HG03442 (cell line): ENCODE results near the gene INAVA.
"Not testable (repeated sequence)": the region's sequence is repeated elsewhere in the genome, so short reads cannot be mapped to it uniquely, and the experiment has no call there.

Source experiments
- ATAC-seq: cut with Tn5 transposase; IDR thresholded peaks from one replicate; pipeline ENCODE4 v1.9.1; 2021; ENCODE audit warnings: mild to moderate bottlenecking, moderate library complexity; ENCODE audit not compliant: unreplicated experiment

The INAVA gene

GRCh38 chr1:200896531-200897196 lies 2.0 kb downstream of the INAVA start:
- ATAC-seq, result no peak

- ATAC-seq, result no peak
Measured at GRCh38 chr1:200897259-200897658, 2.6 kb downstream of the INAVA start.

- ATAC-seq, result no peak
Measured at GRCh38 chr1:200899015-200899386, 4.3 kb downstream of the INAVA start.

- ATAC-seq, result no peak
Measured at GRCh38 chr1:200899451-200899915, 4.8 kb downstream of the INAVA start.

GRCh38 chr1:200899954-200900867 lies 5.5 kb downstream of the INAVA start:
- no peak for ATAC-seq

GRCh38 chr1:200900877-200901276 lies 6.2 kb downstream of the INAVA start:
- no peak for ATAC-seq

- no peak for ATAC-seq
Measured at GRCh38 chr1:200901350-200901749, 6.7 kb downstream of the INAVA start.

GRCh38 chr1:200901796-200902444 lies 7.2 kb downstream of the INAVA start:
- no peak for ATAC-seq

GRCh38 chr1:200903793-200904192 lies 9.1 kb downstream of the INAVA start:
- no peak for ATAC-seq

- no peak for ATAC-seq
Measured at GRCh38 chr1:200904772-200905171, 10.1 kb downstream of the INAVA start.

- ATAC-seq, result peak; percentile 55
Measured at GRCh38 chr1:200905411-200906052, 10.8 kb downstream of the INAVA start.

GRCh38 chr1:200906491-200906890 lies 11.8 kb downstream of the INAVA start:
- no peak for ATAC-seq

GRCh38 chr1:200907611-200908097 lies 13.0 kb downstream of the INAVA start:
- ATAC-seq, result peak; percentile 64

GRCh38 chr1:200908191-200908868 lies 13.6 kb downstream of the INAVA start:
- no peak for ATAC-seq

GRCh38 chr1:200909071-200909470 lies 14.4 kb downstream of the INAVA start:
- ATAC-seq, result no peak

GRCh38 chr1:200909757-200910239 lies 15.1 kb downstream of the INAVA start:
- ATAC-seq, result no peak

- no peak for ATAC-seq
Measured at GRCh38 chr1:200911361-200911760, 16.7 kb downstream of the INAVA start.

- ATAC-seq, result not testable (repeated sequence)
Measured at GRCh38 chr1:200911936-200912335, 17.2 kb downstream of the INAVA start.

- no peak for ATAC-seq
Measured at GRCh38 chr1:200912737-200913407, 18.2 kb downstream of the INAVA start.

- ATAC-seq, result no peak
Measured at GRCh38 chr1:200916152-200916551, 21.5 kb downstream of the INAVA start.
